Stimulated activated CD4-positive, alpha-beta T cell treated with anti-CD3 and anti-CD28 coated beads, Interleukin-15, amount 100 ng/mL, for 48 hours (primary cell): ENCODE results near the gene MFN2.
"Not testable (repeated sequence)": the region's sequence is repeated elsewhere in the genome, so short reads cannot be mapped to it uniquely, and the experiment has no call there.

Experiments
- DNase-seq, 2 donors: peaks; one replicate each; pipeline ENCODE4 v3.0.0-alpha.2; 2020; ENCODE audit warnings: low read depth in 2 of 2

MFN2 gene

DNA sequence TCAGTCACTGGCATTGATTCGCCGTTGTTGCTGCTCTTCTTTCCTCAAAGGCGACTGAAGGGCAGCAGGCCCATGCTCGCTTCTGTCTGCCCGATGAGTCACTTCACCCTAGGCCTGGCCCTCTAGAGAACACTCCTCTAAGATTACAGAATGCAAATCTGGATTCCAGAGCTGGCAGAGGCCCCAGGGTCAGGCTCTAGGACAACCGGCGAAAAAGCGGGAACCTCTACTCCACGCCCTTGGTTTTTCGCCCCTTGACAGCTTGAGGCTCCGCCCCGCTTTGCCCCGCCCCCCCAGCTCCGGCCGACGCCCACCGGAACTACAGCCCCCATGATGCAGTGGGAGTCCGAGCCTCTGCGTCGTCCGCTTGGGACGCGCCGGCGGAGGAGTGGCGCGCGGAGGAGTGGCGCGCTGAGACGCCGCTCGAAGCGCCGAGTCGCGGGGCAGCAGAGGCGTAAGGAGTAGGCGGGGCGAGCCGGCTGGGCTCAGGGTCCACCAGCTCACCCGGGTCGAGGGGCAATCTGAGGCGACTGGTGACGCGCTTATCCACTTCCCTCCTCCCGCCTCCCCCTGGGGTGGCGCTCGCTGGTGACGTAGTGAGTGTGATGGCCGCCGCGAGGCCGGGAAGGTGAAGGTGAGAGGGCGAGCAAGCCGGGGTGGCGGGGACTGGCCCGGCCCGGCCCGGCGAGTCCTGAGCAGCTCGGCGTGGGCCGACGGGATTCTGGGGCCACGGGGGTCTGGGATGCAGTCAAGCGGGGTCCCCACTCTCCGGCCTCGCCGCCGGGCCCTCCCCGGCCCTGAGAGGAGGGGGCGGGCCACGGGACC is at the start of gene MFN2:
TSS of gene MFN2 (plus strand) at position 594 of the 825 bp plus-strand sequence. CDS start 8,725 bp downstream, outside the sequence.
- peak; percentile 90 to 92 for DNase-seq

DNA sequence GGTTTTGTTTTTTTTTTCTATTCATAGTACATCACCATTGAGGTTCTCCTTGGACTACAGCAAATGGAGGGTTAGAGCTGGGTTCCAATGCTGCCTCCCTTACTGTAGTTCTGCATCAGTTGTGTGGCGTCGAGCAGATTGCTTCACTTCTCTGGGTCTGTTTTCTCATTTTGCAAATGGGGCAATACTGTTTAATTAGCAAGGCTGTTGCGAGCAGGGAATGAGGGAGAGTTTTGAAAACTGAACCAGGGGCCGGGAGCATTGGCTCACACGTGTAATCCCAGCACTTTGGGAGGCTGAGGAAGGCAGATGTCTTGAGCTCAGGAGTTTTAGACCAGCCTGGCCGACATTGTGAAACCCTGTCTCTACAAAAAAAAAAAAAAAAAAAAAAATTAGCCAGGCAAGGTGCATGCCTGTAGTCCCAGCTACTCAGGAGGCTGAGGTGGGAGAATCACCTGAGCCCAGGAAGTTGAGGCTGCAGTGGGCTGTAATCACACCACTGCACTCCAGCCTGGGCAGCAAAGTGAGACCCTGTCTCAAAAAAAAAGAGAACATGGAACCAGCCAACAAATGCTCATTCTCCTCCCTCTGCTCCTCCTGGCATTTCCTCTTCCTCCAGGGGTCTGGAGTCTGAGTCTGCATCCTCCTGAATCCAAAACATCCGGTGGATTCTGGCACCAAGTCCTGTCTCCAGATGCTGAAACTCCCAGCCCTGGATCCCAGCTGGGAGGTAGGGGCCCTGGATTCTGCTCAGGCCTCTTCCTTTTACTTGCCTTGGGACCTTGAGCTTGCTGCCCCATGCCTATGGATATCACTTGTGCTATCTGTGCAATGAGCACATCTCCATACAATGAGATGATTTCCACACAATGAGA is 49.4 kb upstream of the MFN2 start:
- no peak for DNase-seq

DNA sequence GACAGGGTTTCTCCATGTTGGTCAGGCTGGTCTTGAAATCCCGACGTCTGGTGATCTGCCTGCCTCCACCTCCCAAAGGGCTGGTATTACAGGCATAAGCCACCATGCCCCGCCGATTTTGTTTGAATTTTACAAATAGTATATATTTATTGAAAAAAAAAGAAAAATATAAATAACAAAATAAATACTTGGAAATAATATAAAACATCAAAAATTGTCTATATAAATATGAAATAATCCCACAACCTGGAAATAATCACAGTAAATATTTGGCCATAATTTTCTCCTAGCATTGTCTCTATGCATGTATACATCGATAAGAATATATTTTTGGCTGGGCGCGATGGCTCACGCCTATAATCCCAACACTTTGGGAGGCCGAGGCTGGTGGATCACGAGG is 48.4 kb upstream of the MFN2 start:
- DNase-seq = no peak

DNA sequence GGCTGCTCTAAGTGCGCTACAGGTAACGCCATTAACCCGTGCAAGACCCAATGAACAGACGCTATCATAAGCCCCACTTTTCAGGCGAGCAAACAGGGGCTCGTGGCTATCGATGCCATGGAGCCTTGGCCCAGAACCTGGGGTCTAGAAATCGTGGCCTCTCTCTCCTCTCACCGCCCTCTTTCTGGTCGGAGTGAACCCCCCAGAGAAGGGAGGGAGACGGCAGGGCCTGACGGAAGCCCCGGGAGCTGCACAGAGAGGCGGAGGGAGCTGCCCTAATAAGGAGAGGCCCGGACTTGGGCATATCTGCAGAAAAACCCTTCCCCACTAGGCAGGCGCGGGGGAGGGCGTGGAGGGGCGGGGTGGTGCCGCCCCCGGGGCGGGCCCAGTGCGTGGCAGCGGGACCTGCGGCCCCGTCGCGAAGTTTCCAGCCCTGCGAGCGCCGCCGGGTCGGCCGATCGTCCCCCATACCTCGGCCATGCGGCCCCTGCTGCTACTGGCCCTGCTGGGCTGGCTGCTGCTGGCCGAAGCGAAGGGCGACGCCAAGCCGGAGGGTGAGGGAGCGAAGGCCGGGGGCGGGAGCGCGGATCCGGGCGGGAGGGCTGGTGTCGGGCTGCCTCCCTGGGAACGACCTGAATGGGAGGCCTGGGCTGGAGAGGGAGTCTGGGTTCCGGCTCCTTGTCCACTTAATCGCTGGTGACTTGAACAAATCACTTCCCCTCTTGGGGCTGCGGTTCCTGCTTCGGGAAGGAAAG is 45.8 kb upstream of the MFN2 start, which contains the start of gene PLOD1:
TSS of gene PLOD1 (plus strand) at position 416 of the 755 bp plus-strand sequence. CDS start at position 479, 63 bp downstream.
- DNase-seq = peak; percentile 68 to 88

DNA sequence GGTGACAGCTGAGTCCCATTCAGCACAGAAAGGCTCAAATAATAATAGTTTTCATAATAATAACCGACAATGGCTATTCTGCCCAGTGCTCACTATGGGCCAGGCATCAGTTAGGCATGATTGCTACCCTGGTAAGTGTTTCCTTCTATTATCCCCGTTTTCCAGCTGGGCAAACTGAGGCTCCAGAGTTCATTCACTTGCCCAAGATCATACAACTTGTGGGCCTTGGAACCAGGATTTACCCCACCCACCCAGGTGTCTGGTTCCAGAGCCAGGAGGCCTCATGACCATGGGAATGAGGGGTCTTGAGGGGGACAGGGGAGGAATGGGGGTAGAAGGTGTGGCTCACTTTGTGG is 45.2 kb upstream of the MFN2 start:
- DNase-seq = no peak

DNA sequence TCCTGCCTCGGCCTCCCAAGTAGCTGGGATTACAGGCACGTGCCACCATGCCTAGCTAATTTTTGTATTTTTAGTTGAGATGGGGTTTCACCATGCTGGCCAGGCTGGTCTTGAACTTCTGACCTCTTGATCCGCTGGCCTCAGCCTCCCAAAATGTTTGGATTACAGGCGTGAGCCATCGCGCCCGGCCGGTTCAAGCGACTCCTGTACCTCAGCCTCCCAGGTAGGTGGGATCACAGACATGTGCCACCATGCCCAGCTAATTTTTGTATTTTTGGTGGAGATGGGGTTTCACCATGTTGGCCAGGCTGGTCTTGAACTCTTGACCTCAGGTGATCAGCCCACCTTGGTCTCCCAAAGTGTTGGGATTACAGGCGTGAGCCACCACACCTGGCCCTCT is 44.5 kb upstream of the MFN2 start:
- DNase-seq = not testable (repeated sequence)

DNA sequence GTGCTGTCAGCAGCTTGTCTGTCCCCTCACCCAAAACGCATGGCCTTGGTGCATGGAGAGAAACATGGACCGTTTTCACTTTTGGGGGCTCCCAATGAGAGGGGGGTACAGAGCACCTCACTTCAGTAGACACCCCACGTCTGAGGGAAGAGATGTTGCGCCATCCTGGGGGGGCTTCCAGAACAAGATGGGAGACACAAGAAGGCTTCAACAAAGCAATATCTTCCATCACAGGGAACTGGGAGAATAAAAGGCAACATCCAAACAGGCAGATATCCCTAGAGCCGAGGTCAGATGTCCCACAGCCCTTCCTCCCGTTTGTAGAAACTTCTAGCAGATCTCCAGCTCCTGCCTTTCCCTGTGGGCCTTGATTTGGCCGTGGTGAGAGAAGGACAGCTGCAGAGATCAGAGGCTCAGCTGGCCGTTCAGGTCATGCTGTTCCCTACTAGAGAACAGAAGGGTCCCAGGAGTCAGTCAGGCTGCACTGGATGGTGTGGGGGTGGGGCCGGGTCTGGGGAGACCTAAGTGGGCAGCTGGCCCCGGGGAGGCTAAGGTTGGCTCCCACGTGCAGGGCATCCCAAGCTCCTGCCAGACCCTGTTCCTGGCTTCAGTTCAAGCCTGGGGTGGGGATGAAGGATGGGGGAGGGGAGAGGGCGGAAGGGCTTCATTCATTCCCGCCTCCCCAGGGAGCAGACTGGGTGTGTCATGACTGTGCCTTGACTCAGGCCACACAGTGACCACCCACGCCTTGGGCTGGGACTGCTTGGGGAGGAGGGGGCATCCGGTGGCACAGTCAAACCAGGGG is 41.3 kb upstream of the MFN2 start:
- no peak for DNase-seq

DNA sequence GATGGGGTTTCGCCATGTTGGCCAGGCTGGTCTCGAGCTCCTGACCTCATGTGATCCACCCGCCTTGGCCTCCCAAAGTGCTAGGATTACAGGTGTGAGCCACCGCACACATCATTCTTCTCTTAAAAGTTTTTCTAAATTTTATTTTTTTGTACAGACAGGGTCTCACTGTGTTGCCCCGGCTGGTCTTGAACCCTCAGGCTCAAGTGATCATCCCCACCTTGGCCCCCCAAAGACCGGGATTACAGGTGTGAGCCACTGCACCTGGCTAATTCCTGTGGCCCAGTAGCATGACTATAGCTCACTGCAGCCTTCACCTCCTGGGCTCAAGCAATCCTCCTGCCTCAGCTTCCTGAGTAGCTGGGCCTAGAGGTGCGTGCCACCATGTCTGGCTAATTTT is 40.5 kb upstream of the MFN2 start:
- DNase-seq = not testable (repeated sequence)

DNA sequence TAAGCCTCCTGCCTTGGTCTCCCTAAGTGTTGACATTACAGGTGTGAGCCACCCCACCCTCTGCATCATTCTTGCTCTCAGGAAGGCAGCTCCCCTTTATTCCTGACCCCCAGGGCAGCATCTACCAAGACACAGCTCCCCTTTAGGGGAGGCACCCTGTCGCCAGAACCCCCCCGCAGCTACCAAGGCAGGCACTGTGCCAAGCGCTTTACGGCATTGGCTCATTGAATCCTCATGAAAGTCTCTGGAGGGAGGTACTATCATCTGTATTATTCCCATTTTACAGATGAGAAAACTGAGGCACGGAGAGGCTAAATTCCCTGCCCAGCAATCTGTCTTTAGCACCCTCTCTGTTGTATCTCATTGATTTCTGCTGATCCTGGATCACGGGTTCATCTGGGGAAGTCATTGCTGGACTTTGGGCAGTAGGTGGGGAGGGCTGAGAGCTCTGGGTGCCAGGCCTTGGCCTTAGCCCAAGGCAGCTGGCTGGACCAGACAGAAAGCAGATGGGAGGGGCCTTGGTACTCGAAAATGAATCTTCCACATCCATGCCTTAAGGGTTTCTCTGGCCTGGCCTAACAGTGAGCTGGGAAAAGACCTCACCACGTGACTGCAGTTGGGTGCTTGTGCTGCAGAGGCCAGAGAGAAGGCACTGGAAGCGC is 39.9 kb upstream of the MFN2 start:
- DNase-seq = no peak

DNA sequence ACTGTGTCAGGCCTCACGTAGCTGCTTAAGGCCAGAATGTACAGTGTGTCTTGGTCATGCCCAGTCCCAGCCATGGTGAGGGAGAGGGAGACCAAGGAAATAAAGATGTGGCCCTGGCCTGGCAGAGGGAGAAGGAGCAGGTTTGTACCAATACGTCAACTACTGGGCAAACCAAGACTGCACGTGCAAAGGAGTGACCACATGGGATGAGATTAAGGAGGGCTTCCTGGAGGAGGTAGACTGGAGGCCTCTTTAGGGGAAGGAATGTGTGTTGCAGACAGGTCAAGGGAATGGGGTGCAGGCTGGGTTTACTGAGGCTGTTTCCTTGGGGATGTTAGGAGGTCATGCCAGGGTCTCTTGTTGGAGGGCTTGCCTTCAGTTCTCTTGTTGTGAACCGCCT is 38.0 kb upstream of the MFN2 start:
- no peak for DNase-seq

DNA sequence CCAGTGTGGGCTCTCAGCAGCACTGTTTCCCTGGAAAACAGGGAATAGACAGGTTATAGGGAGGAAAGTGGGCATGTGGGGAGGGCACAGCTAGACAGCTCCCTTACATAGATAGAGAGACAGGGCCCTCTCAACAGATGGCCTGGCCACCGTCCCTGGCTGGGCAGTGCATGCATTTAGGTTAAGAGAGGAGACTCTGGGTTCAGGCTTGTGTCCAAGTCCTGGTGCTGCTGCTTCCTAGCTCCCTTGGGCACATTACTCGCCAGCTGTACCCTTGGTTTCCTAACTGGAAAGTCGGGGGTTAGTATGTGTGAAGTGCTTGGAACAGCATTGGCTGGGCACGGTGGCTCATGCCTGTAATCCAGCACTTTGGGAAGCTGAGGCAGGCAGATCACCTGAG is 36.6 kb upstream of the MFN2 start:
- DNase-seq = no peak

DNA sequence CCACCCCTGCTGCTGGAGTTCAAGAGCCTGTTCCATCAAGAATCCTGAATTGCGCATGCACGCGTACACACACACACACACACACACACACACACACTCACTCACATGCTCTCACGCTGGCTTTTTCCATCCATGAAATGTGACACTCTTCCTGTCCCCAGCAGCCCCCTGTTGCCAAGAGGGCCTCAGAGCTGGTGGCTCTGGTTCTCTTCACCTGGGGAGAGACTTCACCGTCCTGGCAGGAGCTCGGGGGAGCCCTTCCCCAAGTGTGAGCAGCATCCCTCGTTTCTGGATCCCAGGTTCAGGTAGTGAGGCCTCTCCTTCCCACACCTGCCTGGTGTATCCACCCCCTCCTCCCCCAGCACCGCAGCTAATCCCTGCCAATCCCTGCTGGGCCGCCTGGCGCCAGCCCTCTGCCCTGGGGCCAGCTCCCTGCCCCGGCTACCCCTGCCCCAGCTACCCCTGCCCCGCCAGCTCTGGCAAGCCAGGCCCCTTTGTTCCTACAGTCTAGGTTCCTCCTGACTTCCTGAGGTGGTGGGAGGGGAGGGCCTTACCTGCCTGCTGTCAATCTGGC is 35.8 kb upstream of the MFN2 start:
- DNase-seq = no peak

DNA sequence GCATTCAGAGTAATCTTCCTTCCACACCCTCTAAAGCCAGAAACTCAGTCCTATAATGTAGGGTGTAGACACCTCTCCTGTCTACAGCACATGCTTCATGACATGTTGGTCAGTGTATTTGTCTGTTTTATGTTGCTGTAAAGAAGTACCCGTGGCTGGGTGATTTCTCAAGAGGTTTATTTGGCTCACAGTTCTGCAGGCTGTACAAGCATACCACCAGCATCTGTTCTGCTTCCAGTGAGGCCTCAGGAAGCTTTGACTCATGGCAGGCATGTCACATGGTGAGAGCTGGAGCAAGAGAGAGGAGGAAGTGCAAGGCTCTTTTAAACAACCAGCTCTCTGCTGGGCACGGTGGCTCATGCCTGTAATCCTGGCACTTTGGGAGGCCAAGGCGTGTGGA is 33.6 kb upstream of the MFN2 start:
- DNase-seq = no peak

DNA sequence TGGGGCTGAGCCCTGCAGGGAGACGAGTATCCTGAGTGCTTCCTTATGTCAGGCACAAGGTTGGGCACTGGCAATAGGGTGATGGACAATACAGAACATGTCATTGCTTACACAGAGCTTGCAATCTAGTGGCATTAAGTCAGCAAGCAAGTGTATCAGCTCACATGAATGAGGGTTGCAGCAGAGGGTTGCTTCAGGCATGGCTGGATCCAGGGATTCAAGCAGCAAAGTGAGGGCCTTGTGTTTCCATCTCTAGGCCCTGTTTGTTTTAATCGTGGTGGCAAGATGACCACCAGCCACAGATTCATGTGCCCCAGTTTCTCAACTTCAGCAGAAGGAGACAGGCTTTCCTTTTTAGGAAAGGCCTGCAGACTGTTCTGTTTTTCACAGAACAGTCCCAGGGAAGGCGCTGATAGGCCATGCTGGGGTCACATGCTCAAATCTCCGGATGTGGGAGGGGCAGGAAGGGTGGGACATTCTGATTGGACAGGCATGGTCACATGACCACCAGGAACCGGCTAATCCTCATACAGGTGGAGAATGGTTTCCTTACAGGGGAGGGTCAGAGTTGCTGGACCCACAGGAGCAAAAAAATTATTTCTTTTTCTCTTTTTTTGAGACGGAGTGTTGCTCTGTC is 31.3 kb upstream of the MFN2 start:
- DNase-seq = no peak

DNA sequence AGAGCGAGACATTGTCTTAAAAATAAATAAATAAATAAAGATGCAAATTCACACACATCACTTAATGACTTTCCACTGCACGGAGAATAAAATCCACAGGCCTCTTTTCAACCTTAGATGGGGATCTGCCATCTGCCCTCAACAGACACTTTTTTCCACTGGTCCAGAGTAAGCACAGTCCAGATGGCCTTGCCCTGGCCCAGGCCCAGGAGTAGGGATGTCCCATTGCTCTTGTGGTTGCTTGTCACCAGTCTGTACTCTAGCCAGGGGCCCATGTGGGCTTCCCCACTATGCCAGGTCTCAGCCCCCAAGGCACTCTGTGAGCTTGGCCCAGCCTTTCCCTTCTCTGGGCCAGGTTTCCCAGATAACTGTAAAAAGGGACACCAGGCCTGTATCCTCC is 28.3 kb upstream of the MFN2 start:
- no peak for DNase-seq

DNA sequence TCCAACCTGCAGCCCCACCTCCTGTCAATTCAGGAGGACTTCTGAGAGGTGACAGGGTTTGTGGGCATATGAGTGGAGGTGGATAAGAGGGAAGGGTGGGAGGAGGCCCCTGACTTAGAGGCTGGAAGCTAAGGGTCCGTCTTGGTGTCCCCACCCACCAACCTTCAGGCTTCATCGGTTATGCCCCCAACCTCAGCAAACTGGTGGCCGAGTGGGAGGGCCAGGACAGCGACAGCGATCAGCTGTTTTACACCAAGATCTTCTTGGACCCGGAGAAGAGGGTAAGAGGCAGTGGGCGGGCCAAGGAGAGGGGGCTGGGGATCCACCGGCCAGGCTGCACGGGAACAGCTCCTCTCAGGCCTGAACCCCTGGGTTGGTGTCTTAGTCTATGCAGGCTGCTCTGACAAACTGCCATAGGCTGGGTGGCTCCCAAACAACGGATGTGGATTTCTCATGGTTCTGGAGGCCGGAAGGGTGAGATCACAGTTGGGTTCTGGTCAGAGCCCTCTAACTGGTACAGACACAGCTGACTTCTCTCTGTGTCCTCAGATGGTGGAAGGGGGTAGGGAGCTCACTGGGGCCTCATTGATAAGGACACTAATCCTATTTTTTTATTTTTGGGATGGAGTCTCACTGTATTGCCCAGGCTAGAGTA is 27.7 kb upstream of the MFN2 start:
- no peak for DNase-seq

DNA sequence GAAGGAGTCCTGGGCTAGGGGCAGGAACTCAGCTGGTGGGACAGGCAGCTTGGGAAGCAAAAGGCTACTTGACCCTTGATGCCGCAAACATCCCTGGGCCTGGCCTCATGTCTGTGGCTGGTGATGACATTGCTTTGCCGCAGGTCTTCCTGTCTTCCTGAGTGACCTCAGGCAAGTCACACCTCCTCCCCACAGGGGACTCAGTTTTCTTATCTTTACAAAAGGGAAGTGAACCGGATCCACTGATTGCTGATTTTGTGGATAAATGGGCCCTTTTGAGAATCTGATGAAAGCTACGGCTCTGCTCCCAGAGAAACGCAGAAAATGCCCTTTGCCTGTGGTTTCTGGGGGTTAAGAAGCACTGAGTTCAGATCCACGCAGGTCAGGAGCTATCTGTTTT is 25.0 kb upstream of the MFN2 start:
- no peak for DNase-seq

DNA sequence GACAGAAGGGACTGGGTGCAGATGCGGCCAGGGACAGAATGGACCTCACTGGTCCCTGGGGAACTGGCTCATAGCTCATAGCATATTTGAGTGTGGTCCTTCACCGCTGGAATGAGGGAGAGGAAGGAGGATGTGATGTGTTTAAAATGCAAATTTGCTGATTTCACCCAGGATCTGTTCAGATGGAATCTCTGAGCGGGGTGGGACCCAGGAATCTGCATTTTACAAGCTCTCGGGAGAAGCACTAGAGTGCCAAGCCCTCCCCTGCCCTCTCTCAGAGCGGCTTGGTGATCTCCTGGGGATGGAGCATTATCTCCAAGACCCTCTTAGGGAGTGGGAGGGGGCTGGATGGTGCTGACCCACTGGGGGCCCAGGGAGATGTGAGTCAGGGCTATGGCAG is 22.8 kb upstream of the MFN2 start:
- no peak for DNase-seq

DNA sequence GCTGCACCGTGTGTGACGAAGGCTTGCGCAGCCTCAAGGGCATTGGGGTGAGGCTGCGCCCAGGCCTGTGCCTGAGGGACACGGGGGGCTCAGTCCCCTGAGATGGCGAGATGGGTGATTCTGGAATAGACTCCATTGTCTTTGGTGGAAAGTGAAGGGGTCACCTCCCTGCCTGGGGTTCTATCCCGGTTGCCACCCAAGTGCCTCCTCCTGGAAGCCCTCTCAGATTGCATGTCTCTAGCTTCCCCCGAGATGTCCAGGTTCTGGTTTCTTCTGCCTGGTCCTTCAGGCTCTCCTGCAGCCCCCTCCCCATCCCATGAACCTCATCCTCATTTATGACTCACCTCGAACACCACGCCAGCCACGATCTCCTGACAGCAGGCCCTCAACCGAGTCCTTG is 22.3 kb upstream of the MFN2 start:
- DNase-seq = no peak
